ENCODE results near the gene MAP3K19.

Gene MAP3K19

DNA sequence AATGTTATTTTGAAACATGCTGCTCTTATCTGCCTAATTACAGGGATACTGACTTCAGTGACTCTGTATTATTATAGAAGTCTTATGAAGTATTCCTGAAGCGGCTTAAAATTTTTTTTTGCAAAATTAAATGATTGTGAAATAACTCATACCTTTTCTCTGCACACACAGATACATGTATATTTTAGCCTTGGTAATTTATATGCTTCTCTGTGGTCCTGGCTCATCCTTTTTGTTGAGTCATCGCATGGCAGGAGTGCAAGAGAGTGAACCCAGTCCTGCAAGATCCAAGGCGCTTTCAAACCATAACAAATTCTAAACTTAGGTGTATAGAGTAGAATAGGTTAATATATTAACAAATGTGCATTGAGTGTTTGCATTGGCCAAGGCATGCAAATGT is 120.1 kb downstream of the MAP3K19 start:
- no peak for DNase-seq (ENCODE audit: low read depth)

DNA sequence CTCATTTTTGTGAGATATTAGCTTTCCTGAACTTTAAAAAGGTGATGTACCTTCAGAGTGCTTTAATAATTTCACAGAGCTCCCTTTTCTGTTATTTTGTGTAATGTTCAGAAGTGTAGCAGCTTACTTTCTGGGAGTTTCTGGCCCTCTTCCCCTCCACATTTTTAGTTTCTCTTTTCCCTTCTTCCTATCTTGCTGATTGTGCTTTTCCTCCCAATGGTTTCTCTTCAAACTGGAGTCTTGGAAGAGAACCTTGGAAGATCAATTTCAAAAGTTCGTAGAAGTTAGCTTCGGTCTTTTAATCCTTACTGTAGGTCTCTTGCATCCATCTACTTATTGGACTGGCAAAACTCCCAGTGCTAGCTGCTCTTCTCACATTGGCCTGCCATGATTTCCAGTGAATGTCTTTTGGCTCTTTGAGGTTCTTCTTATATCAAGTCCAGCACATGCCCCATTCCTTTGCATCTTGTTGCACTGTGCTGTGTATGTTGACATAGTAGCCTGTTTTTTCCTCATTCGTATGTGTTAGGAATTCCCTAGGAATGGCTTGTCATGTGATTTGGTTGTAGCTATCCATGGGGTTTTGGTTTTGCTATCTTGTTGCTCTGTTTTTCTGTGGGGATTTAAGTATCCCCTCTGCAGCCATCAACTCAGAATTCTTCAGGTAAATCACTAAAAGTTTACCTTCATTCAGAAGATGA is 120.9 kb downstream of the MAP3K19 start:
- no peak for DNase-seq (ENCODE audit: low read depth)

DNA sequence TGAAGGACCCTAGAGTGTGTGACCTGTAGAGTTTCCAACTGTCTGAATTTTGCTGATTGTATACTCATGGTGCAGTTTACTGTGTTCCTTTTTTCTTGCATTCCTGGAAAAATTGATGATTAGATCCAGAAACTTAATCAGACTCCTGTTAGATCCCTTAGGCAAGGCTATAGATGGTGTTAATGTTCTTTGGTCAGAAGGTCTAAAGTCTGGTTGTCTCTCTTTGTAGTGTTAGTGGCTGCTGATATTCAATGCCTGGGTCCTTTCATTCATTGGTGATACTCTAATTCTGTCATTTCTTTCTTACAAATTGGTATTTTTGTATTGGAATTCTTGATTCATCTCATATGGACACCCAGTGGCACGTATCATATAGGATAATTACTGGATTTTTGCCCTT is 122.3 kb downstream of the MAP3K19 start:
- DNase-seq (ENCODE audit: low read depth): no peak

DNA sequence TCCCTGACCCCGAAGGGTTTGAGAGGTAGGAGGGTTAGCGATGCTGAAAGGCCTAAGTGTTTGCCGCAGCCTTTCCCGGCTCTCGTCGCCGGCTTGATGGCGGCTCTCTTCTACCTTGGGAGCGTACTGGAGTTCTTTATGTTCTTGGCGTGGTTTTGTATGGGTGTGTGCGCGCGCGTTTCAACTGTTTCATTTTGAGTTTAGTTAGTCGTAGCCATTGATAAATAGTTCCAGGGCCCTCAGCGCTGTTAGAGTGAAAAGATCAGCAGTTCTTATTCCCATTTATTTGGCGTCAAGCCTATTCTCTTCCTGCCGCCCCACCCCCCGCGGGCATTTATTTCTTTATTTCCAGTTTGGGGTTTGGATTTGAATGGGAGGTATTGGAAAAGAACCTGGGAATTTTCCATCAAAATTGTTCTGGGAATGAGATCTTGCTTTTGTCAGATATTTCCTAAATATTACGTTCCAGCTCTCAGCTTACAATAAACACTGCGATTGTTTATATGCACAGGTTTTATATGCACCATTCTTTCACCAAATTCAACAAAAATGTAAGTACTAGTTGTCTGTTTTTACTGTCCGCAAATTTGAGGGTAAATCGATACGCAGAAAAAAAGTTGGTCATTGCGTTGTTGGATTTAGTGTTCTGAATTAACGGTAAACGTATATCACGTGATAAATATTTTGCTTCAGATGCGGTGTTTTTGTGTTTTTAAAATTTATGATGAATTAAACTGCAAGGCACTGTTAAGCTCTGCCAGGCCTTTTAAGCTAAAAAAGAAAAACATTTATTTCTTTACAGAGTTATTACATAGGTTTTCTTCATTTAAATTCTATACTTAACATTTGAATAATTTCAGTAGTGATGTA is 127.7 kb downstream of the MAP3K19 start:
- DNase-seq (ENCODE audit: low read depth): peak; percentile 14

DNA sequence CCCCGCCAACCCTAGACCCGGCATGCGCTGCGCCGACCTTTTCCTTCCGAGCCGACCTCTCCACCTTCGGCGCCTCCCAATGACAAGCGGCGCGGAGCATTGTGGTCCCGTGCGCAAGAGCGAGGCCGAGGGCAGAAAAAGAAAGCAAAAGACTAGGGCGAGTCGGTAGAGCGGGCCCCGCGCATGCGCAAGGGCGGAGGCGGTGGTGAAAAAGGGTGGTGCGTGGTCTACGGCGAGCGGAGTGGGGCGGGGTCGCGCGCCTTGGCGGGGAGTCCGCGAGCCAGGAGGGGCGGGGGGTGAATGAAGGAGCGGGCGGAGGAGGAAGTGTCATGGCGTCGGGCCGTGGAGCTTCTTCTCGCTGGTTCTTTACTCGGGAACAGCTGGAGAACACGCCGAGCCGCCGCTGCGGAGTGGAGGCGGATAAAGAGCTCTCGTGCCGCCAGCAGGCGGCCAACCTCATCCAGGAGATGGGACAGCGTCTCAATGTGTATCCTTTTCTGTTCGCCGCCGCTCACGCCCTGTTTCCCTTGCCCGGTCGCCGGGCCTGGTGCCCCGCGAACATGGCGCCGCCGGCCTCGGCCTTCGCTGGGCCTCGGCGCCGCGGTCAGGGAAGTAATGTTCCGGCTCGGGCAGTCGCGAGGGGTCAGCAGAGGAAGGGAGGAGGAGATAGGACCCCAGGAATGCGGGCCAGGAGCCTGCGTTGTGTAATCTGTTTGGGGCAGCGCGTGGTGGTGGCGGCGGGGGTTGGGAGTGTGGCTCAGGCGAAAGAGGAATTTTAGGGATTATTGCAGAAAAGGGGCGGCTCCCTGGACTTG is 128.5 kb downstream of the MAP3K19 start, which contains the start of gene CCNT2:
CCNT2 (plus strand) TSS at position 297 of the 815 bp plus-strand sequence; CDS start at position 330, 33 bp downstream.
- peak; percentile 100 for DNase-seq (ENCODE audit: low read depth)

DNA sequence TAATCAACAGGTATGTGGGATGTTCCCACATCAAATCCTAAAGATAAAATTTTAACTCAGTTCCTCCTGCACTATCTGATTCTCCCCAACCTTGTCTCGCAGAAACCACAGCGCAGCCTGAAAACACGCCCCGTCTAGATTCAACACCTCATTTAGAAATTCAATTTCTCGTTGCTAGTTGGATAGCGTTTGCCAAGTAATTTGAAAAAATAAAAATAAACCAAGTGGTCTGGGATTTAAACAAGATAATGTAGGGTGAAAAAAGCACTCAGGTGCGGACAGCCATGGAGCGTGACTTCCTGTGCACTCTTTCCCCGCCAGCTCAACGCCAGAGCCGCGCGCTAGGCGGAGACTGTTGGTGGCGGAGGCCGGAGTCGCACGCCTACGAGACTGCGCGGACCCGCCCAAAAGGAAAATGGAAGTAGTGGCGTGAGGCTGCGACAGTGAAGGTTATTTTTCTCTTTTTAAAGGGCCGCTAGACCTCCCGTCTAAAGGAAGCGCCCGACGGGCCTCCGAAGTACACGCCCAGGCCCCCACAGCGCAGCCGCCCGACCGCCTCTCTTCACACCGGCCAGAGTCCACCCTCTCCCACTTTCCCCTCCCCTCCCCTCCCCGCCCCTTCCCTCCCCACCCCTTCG is 129.2 kb downstream of the MAP3K19 start:
- DNase-seq (ENCODE audit: low read depth): peak; percentile 81

DNA sequence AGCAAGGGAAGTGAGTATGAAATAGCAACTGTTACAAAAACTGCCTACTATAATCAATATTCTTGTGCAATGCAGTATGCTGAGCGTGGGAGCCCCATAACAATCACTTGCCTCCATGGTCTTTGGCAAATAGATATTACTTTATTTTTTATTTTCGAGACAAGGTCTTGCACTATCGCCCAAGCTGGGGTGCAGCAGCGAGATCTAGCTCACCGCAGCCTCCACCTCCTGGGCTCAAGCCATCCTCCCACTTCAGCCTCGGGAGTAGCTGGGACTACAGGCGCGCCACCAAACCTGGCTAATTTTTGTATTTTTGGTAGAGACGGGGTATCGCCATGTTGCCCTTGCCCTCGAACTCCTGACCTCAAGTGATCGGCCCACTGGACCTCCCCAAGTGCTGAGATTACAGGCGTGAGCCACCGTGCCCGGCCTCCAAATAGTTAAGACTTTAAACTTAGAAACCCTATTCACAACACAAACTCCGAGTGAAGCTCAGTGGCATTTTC is 129.8 kb downstream of the MAP3K19 start:
- no peak for DNase-seq (ENCODE audit: low read depth)
